NCI-H128 (cell line): ENCODE data around the gene TMEM164.

Experiments
- DNase-seq: peaks from one replicate; lab custom pipeline; 2025; ENCODE audit not compliant: unreplicated experiment; lab: John Stamatoyannopoulos, UW

The TMEM164 gene

GRCh38 chrX:110036162-110037033 lies 33.5 kb downstream of the TMEM164 start:
- no peak for DNase-seq

DNA sequence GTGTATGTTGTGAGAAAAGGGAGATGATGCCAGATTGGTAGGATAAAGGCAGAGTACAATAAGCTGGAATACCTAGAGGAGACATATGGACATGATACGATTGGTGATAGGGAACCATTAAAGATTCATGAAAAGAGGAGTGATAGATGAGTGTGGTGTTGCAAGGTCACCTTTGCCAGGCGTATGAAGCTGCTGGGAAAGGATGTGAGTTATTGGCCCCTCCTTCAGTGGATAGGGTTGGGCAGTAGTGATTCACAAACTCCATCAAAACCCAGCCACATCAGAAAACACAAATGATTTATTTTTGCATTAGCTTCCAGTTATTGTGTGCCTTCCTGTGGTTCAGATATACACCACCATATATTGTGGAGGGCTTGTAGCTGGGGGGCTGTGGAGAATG lies 34.3 kb downstream of the TMEM164 start:
- DNase-seq: no peak

DNA sequence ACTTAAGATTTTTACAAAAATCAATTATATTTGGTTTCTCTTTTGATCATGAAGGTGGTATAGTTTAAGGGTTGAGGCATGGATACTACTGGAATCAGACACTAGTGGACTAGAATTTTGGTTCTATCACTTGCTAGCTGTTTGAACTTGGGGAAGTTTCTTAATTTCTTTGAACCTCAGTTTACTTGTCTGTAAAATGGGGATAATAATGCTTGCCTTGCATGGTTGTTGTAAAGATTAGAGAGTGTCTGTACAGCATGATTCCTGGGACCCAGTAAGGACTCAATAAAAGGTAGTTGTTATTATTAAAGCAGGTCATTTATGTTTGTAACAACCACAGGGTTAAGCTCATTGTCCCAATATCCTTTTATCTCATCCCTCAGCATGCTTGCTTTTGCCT lies 36.0 kb downstream of the TMEM164 start:
- DNase-seq: no peak

- DNase-seq: no peak
Observed at GRCh38 chrX:110041980-110042379, 39.1 kb downstream of the TMEM164 start.

DNA sequence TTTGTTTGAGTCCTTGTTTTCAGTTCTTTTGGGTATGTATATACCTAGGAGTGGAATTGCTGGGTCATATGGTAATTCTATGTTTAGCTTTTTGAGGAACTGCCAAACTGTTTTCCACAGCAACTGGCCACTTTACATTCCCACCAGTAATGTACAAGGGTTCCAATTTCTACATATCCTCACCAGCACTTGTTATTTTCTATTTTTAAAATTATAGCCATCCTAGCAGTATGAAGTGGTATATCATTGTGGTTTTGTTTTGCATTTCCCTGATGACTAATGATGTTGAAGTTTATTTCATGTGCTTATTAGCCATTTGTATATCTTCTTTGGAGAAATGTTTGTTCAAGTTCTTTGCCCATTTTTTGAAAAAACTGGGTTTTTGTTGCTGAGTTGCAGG lies 39.6 kb downstream of the TMEM164 start:
- DNase-seq: no peak

- no peak for DNase-seq
Observed at GRCh38 chrX:110043506-110043905, 40.6 kb downstream of the TMEM164 start.

DNA sequence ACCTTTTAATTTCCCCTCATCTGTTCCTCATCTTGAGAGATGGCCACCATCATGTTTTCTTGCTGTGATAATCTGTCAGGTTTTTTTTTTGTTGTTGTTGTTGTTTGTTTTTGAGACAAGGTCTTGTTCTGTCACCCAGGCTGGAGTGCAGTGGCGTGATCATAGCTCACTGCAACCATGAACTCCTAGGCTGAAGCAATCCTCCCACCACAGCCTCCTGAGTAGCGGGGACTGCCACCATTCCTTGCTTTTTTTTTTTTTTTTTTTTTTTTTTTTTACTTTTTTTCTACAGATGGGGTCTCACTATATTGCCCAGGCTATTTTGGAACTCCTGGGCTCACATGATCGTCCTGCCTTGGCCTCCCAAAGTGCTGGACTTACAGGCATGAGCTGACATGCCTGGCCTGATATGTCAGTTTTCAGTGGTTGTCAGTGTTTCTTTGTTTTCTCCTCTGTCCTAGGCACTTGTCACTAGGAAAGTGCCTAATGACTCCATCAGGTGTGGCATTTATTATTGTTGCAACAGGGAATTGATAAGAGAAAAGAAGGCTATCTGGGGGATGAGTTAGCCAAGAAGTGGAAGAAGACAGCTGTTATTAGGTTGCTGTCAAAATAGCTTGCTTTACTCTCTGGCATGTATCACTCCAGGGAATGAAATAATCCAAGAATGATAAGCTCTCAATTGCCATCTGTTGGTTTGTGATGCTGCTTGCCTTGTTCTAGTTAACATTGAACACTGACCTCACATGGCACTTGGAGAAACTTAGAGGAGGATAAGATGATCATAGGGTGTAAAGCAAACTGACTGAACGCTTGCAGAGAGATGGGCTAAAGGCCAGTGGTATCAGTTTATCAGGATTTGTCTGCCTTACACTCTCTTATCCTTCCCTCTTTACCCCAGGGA lies 41.7 kb downstream of the TMEM164 start:
- no peak for DNase-seq

DNA sequence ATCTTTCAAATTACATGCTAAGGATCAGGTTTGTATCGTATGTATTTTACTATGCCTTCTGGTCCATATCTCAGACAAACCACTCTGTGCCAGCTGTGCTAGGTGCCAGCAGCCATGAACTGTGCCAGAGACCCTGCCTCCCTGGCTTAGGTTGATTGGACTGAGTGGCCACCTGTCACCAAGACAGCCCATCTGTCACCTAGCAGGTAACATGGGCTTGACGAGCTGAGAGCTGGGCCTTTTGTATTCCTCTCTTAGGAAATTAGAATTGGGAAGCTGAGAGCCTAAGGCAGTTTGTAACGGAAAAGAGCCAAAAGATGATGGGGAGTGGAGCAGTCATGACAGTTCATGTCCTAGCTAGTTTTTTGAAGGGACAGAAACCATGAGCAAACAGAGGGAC lies 42.5 kb downstream of the TMEM164 start:
- DNase-seq: no peak

DNA sequence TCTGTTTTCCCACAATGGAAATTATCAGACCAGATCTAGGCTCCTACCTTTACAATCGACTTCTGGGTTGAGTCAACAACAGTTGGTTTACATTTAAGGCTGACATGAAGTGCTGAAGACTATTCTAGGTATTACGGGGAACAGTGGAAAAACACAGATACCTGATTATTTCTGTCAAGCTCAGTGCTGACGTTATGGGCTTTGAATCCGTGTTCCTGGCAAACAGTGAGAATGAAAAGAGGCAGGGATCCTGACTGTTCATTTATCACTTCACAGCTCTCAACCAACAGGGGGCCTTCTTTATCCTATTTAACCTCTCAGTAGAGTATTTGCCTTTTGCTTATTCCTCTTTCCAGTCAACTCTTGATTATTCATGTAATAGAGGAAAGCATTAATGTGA lies 43.1 kb downstream of the TMEM164 start:
- no peak for DNase-seq

DNA sequence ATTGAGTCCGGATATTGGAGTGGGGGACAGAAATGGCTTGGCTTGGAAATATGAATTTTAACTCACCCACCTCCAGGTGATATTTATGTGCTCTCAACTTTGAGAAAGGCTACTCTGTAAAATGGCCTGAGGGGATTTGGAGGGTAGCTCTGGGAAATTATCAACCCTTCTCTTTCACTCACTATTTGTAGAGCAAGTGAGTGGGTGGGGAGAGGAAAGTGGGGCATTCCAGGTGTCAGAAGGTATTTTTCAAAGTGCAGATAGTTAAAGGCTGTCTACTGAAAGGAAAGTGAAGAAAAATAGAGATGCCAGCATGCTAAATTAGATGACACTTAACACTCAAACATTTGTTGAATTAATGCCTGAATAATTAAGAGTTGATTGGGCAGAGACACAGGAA lies 44.1 kb downstream of the TMEM164 start:
- DNase-seq: no peak

DNA sequence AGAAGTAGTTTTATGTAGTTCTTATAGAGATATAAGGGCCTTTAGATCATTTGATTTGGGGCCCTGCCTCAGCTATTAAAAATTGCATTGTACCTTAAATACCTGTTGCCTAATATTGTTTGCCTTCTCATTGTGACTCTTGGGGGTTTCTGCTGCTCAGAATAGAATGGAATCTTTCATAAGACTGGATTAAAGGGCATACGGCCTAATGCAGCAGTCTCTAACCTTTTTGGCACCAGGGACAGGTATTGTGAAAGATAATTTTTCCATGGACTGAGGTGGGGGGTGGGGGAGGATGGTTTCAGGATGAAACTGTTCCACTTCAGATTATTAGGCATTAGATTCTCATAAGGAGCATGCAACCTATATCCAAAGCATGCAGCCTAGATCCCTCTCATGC lies 46.2 kb downstream of the TMEM164 start:
- no peak for DNase-seq

DNA sequence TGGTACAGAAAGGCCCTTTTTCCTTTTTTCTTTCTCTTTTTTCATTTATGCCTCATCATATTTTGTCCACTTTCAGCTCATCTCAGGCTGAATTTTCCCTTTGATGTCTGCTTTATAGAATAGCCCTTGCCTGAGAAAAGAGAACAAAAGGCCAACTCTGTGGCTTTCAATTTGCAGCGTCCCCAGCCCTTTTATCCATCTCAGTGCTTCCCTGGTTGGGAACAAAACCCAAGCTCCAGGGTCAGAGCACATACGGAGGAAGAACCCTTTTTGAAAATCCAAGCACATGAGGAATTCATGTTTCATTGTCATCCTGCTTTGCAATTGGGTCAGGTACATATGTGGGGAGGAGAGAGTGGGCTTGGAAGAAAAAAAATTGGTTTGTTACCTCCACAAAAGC lies 47.5 kb downstream of the TMEM164 start:
- no peak for DNase-seq

DNA sequence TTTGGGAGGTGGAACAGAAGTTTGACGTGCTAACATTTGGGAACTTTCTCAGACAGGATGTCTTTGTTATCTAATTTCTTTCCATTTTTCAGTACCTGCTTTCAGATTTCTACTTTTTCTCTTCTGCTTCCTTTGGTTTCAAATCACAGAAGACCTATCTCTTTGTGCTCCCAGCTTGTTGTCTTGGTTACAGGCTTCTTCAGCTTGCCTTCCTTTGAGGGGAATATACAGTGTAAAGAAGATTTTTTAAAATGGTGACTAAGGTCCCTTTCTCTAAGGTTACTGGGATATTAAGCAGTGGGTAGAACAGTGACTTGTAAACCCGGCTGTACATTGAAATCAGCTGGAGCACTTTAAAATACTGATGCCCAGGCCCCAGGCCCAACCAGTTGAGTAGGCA lies 48.0 kb downstream of the TMEM164 start:
- no peak for DNase-seq

GRCh38 chrX:110051559-110051958 lies 48.6 kb downstream of the TMEM164 start:
- no peak for DNase-seq

DNA sequence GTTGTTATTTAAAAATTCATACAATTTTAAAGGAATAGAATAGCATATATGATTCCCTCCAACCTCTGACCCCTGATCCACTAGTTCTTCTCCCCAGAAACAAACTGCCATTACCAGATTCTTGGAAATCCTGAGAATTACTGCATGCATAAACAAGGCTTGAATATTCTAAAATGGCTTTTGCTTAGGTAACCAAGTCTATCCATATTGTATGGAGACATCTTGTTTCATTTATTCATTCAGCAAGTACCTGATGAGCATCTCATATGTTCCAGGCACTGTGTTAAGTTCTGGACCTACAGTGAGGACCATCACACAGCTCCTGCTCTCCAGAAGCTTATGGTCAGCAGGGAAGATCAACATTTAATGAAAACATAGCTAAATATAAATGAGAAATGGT lies 49.4 kb downstream of the TMEM164 start:
- no peak for DNase-seq

- DNase-seq: no peak
Observed at GRCh38 chrX:110053453-110053852, 50.5 kb downstream of the TMEM164 start.

- DNase-seq: no peak
Observed at GRCh38 chrX:110055616-110056015, 52.7 kb downstream of the TMEM164 start.

GRCh38 chrX:110056419-110056818 lies 53.5 kb downstream of the TMEM164 start:
- DNase-seq: no peak

GRCh38 chrX:110059410-110059809 lies 56.5 kb downstream of the TMEM164 start:
- no peak for DNase-seq

DNA sequence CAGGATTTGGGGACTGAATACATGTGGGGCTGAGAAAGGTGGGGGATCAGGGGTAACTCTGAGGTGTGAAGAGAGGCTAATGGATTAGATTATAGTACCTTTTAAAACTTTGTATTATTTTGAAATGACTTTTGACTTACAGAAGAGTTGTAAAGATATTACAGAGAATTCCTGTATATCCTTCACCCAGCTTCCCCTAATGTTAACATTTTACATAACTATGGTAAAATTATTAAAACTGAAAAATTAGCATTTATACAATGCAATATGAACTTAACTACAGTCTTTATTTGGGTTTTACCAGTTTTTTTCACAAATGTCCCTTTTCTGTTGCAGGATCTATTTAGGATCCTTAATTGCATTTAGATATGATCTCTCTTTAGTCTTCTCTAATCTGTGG lies 57.4 kb downstream of the TMEM164 start:
- DNase-seq: no peak

GRCh38 chrX:110060846-110061537 lies 58.1 kb downstream of the TMEM164 start:
- DNase-seq: no peak

GRCh38 chrX:110062919-110063318 lies 60.0 kb downstream of the TMEM164 start:
- DNase-seq: no peak
